Activated naive CD8-positive, alpha-beta T cell (primary cell): Measurements from ENCODE around the gene SUPT3H.
"Not testable (repeated sequence)": the region's sequence is repeated elsewhere in the genome, so short reads cannot be mapped to it uniquely, and the experiment has no call there.

Experiments
- H3K27ac Mint-ChIP-seq: one replicate; pipeline ENCODE4 v1.8.0; 2021; ENCODE audit warnings: mixed read lengths
- H3K27me3 Mint-ChIP-seq: one replicate; pipeline ENCODE4 v1.8.0; 2021; ENCODE audit warnings: mixed read lengths
- H3K36me3 Mint-ChIP-seq: one replicate; pipeline ENCODE4 v1.8.0; 2021; ENCODE audit warnings: mixed read lengths
- H3K4me1 Mint-ChIP-seq: one replicate; pipeline ENCODE4 v1.8.0; 2021; ENCODE audit warnings: low read depth, mixed read lengths
- H3K4me3 Mint-ChIP-seq: one replicate; pipeline ENCODE4 v1.8.0; 2021; ENCODE audit warnings: mild to moderate bottlenecking, mixed read lengths
- H3K9me3 Mint-ChIP-seq: one replicate; pipeline ENCODE4 v1.8.0; 2021; ENCODE audit warnings: low read depth, mixed read lengths

SUPT3H gene

GRCh38 chr6:45206793-45207492 is 170.8 kb downstream of the SUPT3H start:
- Mint-ChIP-seq H3K4me1 (peaks cover 27% of the 10 kb centered on the region), H3K9me3 (peaks cover 19% of the 10 kb centered on the region), H3K4me3 (no peak overlapping the region), H3K36me3 (peaks cover 27% of the 10 kb centered on the region), H3K27me3 (no peaks in the 10 kb centered on the region), H3K27ac (peak overlapping the region; percentile 6)

DNA sequence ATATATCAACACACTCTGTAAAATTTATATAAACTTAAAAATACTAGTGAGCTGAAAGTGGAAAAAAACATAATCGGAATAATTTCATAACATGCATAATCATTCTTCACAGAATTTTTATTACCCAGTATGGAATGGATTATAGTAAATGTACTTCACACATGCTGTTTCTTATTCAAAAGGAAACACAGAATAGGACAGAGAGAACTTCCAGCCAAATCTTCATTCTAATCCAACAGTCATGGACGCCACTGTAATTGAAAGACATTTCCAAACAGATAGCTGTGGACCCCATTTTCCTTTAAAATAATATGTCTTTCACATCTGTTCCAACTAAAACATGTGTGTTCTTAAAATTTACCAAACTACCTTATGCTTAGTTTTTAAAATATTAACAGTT is 176.2 kb downstream of the SUPT3H start:
- H3K27ac Mint-ChIP-seq, result no peak overlapping the region
- H3K9me3 Mint-ChIP-seq, result no peaks in the 10 kb centered on the region
- H3K4me3 Mint-ChIP-seq, result no peak overlapping the region
- H3K4me1 Mint-ChIP-seq, result peaks cover 17% of the 10 kb centered on the region
- no peaks in the 10 kb centered on the region for H3K27me3 Mint-ChIP-seq
- H3K36me3 Mint-ChIP-seq, result peaks cover 4% of the 10 kb centered on the region

DNA sequence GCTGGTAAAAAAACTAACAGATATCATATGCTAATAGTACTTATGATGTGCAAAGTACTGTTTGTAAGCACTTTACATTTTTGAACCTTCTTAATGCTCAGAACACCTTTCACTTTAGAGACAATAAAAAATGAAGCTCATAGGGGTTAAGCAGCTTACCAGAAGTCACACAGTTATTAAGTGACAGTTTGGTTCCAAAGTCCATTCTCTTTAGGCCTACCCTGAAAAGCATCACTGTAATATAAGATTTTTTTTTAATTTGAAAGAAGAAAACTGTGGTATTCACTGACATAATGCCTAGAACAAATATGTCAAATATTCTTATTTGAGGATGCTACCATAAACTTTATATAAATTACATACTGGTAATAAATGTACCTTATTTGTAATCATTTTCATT is 177.2 kb downstream of the SUPT3H start:
- H3K36me3 Mint-ChIP-seq, result peaks cover 4% of the 10 kb centered on the region
- H3K4me1 Mint-ChIP-seq, result peaks cover 24% of the 10 kb centered on the region
- H3K27me3 Mint-ChIP-seq, result no peaks in the 10 kb centered on the region
- H3K9me3 Mint-ChIP-seq, result no peaks in the 10 kb centered on the region
- H3K27ac Mint-ChIP-seq, result no peak overlapping the region
- no peak overlapping the region for H3K4me3 Mint-ChIP-seq

GRCh38 chr6:45199554-45199953 is 178.2 kb downstream of the SUPT3H start:
- Mint-ChIP-seq H3K27ac (no peak overlapping the region), H3K27me3 (no peaks in the 10 kb centered on the region), H3K4me3 (no peak overlapping the region), H3K4me1 (peaks cover 32% of the 10 kb centered on the region), H3K36me3 (peaks cover 4% of the 10 kb centered on the region), H3K9me3 (no peaks in the 10 kb centered on the region)

GRCh38 chr6:45196121-45196520 is 181.6 kb downstream of the SUPT3H start:
- H3K27me3 Mint-ChIP-seq, result no peaks in the 10 kb centered on the region
- H3K4me3 Mint-ChIP-seq, result no peak overlapping the region
- H3K36me3 Mint-ChIP-seq, result peaks cover 5% of the 10 kb centered on the region
- no peak overlapping the region for H3K27ac Mint-ChIP-seq
- peaks cover 41% of the 10 kb centered on the region for H3K4me1 Mint-ChIP-seq
- H3K9me3 Mint-ChIP-seq, result peaks cover 1% of the 10 kb centered on the region

- Mint-ChIP-seq H3K27me3 (no peaks in the 10 kb centered on the region), H3K9me3 (peaks cover 3% of the 10 kb centered on the region), H3K4me3 (no peak overlapping the region), H3K4me1 (peaks cover 42% of the 10 kb centered on the region), H3K36me3 (peaks cover 10% of the 10 kb centered on the region), H3K27ac (no peak overlapping the region)
Observed at GRCh38 chr6:45195137-45195536, 182.6 kb downstream of the SUPT3H start.

DNA sequence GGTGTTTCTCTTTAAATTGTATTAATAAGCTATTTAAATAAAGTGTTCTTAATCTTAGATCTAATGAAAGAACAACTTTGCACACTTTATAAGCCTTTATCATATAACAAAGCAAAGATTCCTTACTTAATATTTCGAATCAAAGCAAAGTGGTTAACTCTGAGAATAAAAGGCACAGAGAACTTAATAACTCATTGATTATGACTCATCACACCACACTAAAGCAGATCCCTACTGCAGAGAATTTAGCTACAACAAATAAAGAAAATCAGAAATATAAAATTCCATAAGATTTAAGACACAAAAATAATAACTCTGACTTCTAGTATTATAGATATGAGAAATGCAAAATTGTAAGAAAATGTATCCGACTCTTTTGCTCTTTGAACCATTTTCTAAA is 185.2 kb downstream of the SUPT3H start:
- Mint-ChIP-seq H3K4me1 (peaks cover 41% of the 10 kb centered on the region), H3K27ac (no peak overlapping the region), H3K9me3 (peaks cover 3% of the 10 kb centered on the region), H3K36me3 (peaks cover 10% of the 10 kb centered on the region), H3K4me3 (no peak overlapping the region), H3K27me3 (no peaks in the 10 kb centered on the region)

GRCh38 chr6:45191414-45191813 is 186.3 kb downstream of the SUPT3H start:
- Mint-ChIP-seq H3K4me3 (no peak overlapping the region), H3K36me3 (peaks cover 6% of the 10 kb centered on the region), H3K27me3 (no peaks in the 10 kb centered on the region), H3K27ac (no peak overlapping the region), H3K4me1 (peaks cover 43% of the 10 kb centered on the region), H3K9me3 (peaks cover 3% of the 10 kb centered on the region)

DNA sequence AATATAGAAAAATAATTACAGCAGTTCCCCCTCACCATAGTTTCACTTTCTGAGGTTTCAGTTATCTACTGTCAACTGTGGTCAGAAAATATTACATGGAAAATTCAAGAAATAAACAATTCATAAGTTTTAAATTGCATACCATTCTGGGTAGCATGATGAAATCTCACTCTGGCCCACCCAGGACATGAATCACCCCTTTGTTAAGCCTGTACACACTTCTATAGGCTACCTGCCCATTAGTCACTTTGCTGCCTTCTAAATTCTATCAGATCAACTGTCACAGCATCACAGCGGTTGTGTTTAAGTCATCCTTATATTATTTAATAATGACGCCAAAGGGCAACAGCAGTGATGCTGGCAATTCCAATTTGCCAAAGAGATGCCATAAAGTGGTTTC is 189.9 kb downstream of the SUPT3H start:
- Mint-ChIP-seq H3K27me3 (no peaks in the 10 kb centered on the region), H3K4me1 (peaks cover 50% of the 10 kb centered on the region)

DNA sequence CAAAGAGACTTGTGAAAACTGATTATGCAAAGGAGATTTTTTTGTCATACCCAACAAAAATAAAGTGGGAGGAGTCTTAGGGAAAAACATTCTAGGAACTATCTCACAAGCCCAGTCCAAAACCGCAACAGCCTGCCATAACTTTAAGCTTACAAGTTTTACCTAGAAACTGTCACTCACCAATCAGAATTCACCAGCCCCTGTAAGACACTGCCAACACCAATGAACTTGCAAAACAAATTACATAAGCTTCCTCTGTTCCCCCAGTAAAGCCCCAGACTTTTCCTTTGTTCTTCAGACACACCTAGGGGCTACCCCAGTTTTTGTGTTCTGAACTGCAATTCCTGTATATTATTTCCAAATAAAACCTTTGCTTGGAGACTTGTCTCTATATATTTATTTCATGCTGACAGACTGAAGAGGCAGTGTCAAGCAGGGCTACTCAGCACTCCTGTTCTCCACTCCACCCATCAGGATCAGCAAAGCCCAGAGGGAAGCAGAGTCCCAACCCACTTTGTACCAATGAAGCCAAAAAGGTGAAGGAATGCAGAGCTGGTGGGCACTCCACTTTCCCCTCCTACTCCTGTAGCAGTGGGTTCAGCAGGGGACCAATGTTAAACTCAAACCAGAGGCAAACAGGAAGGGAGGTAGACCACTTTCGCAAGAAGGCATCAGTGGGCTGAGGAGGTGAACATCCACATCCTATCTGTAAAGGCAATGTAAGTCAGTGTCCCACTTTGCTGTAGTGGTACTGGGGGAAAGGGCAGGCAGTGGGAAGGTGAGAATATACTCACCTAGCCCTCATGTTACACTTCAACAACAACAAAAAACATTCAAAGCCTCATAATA is 192.1 kb downstream of the SUPT3H start:
- Mint-ChIP-seq H3K27me3 (no peaks in the 10 kb centered on the region), H3K4me3 (peak overlapping the region; percentile 46), H3K36me3 (peaks cover 8% of the 10 kb centered on the region), H3K4me1 (peaks cover 42% of the 10 kb centered on the region), H3K27ac (peak overlapping the region; percentile 87), H3K9me3 (no peaks in the 10 kb centered on the region)

More for the DNA sequence above, 189.9 kb downstream of the SUPT3H start:
- Mint-ChIP-seq H3K27ac (peak overlapping the region; percentile 81), H3K4me3 (peak overlapping the region; percentile 33), H3K9me3 (peaks cover 3% of the 10 kb centered on the region), H3K36me3 (peaks cover 9% of the 10 kb centered on the region)

- Mint-ChIP-seq H3K27ac (peak overlapping the region; percentile 87), H3K9me3 (no peaks in the 10 kb centered on the region), H3K36me3 (peaks cover 6% of the 10 kb centered on the region), H3K4me3 (peak overlapping the region; percentile 2), H3K27me3 (no peaks in the 10 kb centered on the region), H3K4me1 (peaks cover 42% of the 10 kb centered on the region)
Observed at GRCh38 chr6:45184937-45185336, 192.8 kb downstream of the SUPT3H start.

DNA sequence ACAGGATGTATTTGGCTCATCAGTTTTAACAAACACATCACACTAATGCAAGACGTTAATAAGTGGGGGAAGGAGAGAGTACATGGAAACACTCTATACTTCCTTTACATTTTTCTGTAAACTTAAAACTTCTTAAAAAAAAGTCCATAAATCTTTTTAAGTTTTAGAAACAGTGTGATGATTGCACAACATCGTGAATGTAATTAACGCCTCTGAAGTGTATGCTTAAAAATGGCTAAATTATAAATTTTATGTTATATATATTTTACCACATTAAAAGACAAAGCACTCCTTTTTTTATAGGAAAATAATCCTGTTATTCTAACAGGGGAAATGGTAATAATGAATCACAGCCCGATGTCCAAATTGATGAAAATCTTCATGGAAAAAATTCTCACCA is 193.7 kb downstream of the SUPT3H start:
- Mint-ChIP-seq H3K4me3 (no peak overlapping the region), H3K4me1 (peaks cover 42% of the 10 kb centered on the region), H3K27me3 (no peaks in the 10 kb centered on the region), H3K9me3 (no peaks in the 10 kb centered on the region), H3K36me3 (peaks cover 6% of the 10 kb centered on the region), H3K27ac (no peak overlapping the region)

DNA sequence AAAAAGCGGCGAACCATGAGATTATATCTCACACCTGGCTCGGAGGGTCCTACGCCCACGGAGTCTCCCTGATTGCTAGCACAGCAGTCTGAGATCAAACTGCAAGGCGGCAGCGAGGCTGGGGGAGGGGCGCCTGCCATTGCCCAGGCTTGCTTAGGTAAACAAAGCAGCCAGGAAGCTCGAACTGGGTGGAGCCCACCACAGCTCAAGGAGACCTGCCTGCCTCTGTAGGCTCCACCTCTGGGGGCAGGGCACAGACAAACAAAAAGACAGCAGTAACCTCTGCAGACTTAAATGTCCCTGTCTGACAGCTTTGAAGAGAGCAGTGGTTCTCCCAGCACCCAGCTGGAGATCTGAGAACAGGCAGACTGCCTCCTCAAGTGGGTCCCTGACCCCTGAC is 201.4 kb downstream of the SUPT3H start:
- H3K27ac Mint-ChIP-seq, H3K36me3 Mint-ChIP-seq, H3K4me3 Mint-ChIP-seq, H3K9me3 Mint-ChIP-seq, H3K27me3 Mint-ChIP-seq: not testable (repeated sequence)
- peaks cover 23% of the 10 kb centered on the region for H3K4me1 Mint-ChIP-seq

DNA sequence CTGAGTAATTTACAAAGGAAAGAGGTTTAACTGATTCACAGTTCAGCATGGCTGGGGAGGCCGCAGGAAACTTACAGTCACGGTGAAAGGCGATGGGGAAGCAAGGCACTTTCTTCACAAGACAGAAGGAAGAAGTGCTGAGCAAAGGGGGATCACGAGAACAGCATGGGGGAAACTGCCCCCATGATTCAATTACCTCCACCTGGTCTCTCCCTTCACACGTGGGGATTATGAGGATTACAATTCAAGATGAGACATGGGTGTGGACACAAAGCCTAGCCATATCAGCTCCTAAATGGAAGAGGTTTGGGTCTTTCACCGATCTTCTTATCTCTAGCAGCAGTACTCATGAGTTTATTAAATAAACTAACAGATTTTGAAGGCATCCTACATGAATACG is 202.5 kb downstream of the SUPT3H start:
- Mint-ChIP-seq H3K27me3 (no peaks in the 10 kb centered on the region), H3K4me1 (peaks cover 23% of the 10 kb centered on the region), H3K9me3 (peaks cover 3% of the 10 kb centered on the region), H3K27ac (no peak overlapping the region), H3K4me3 (no peak overlapping the region), H3K36me3 (peaks cover 4% of the 10 kb centered on the region)

- peaks cover 23% of the 10 kb centered on the region for H3K4me1 Mint-ChIP-seq
Observed at GRCh38 chr6:45174045-45174444, 203.7 kb downstream of the SUPT3H start.

More at GRCh38 chr6:45174045-45174444, 203.7 kb downstream of the SUPT3H start:
- no peak overlapping the region for H3K4me3 Mint-ChIP-seq
- peaks cover 3% of the 10 kb centered on the region for H3K9me3 Mint-ChIP-seq
- peak overlapping the region; percentile 10 for H3K27ac Mint-ChIP-seq
- H3K27me3 Mint-ChIP-seq, result no peaks in the 10 kb centered on the region
- peaks cover 4% of the 10 kb centered on the region for H3K36me3 Mint-ChIP-seq
